ENCODE measurements around the gene C1QTNF5.

Gene C1QTNF5

DNA sequence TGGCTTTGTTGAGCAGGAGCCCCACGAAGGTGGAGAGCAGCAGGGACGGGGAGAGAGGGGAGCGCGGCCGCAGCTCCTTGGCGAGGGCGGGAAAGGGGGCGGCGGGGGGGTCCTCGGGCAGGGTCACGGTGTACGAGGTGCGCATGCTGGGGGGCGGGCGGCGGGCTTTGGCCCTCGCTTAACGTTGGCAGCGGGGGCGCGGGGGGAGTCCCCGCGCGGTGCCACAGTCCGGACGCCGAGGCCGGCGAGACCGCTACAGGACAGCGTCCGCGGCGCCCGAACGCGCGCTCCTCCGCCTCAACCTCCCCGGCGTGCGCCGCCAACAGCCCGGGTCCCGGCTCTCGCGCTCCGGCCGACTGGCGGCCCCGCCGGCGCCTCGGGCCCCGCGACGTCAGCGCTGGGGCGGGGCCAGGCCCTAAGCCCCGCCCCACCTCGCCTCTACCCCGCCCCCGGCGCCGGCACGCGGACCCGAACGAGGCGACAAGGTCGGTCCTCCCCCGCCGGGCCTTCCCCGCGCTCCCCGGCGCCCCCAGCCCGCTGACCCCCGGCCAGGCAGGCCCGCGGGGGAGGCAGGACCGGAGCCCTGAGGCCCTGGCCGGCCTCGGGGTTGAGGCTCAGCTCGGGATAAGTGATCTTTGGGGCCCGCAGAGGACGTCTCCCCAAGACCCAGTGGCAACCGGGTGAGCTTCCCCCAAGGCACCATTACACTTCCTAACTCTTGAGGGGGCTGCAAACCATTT lies 23.3 kb upstream of the C1QTNF5 start:
- H3K4me3 ChIP-seq (ENCODE audit: low read depth, low read length): peak overlapping the region; percentile 26
- TF ChIP-seq, protein P1, sequence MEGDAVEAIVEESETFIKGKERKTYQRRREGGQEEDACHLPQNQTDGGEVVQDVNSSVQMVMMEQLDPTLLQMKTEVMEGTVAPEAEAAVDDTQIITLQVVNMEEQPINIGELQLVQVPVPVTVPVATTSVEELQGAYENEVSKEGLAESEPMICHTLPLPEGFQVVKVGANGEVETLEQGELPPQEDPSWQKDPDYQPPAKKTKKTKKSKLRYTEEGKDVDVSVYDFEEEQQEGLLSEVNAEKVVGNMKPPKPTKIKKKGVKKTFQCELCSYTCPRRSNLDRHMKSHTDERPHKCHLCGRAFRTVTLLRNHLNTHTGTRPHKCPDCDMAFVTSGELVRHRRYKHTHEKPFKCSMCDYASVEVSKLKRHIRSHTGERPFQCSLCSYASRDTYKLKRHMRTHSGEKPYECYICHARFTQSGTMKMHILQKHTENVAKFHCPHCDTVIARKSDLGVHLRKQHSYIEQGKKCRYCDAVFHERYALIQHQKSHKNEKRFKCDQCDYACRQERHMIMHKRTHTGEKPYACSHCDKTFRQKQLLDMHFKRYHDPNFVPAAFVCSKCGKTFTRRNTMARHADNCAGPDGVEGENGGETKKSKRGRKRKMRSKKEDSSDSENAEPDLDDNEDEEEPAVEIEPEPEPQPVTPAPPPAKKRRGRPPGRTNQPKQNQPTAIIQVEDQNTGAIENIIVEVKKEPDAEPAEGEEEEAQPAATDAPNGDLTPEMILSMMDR (IDR thresholded peaks at IDR 0.05; ENCODE audit: low read depth, low read length, missing control alignments): no peak
- in situ Hi-C loops (cut with HindIII; ENCODE audit: low sequenced_read_pairs): loop anchor here (25.0 kb wide), 1 partner anchor 348 kb away; no protein-coding TSS in a partner anchor
- DNase-seq (ENCODE audit: low read depth): no peak

DNA sequence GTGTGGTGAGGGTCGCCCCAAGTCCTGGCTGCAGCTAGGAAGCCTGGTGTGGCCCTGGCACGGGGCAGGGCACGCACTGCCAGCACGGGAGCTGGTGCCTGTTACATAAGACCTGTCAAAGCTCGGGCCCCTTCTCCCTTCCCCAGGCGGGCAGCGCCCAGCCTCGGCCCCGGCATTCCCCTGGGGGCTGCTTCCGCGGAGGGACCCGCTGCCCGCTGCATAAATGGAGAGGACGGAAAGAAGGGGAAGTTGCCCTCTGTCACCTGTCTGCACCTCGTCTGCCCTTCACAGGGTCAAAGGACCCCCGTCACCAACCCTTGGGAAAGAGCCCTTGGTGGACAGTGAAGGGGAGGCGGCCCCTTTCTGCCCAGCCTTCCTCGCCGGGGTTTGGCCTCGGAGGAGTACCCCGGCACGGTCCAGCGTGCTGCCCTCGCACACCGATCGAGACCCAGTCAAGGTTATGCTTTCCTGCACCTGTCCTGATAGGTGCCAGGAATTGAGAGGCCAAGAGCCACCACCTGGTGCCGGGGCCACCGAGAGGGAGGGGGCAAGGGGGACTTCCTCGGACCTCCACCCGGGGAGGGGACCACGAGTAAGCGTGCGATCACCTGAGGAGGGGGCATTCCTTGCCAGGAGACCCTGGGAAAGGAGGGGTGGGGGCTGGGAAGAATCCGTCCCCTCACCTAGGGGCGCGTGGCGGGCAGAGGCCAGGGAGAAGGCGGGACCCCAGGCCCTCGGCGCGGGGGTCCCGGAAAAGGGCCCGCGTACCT lies 22.6 kb upstream of the C1QTNF5 start:
- peak overlapping the region; percentile 26 for H3K4me3 ChIP-seq (ENCODE audit: low read depth, low read length)
- in situ Hi-C loops (cut with HindIII; ENCODE audit: low sequenced_read_pairs): loop anchor here (25.0 kb wide), 1 partner anchor 349 kb away; no protein-coding TSS in a partner anchor
- no peak for DNase-seq (ENCODE audit: low read depth)
- TF ChIP-seq, protein P1 (IDR thresholded peaks at IDR 0.05; ENCODE audit: low read depth, low read length, missing control alignments): no peak

DNA sequence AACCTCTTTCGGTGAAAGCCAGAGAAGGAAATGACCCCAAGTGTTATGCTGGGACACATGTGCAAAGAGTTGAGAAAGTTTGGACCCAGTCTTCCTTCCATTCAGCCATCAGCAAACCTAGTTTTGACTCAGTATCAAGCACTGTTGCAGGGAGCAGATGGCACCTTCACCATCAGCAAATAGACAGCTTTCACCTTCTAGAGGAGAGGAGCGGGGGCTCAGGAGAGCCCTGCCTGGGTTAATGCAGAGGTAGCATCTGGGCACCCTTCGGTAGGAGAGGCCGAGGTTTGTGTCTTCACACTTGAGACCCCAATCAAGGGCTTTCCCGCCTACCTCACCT lies 22.0 kb upstream of the C1QTNF5 start:
- TF ChIP-seq, protein P1 (IDR thresholded peaks at IDR 0.05; ENCODE audit: low read depth, low read length, missing control alignments): no peak
- DNase-seq (ENCODE audit: low read depth): no peak
- H3K4me3 ChIP-seq (ENCODE audit: low read depth, low read length): no peak overlapping the region
- in situ Hi-C loops (cut with HindIII; ENCODE audit: low sequenced_read_pairs): loop anchor here (25.0 kb wide), 1 partner anchor 350 kb away; no protein-coding TSS in a partner anchor

DNA sequence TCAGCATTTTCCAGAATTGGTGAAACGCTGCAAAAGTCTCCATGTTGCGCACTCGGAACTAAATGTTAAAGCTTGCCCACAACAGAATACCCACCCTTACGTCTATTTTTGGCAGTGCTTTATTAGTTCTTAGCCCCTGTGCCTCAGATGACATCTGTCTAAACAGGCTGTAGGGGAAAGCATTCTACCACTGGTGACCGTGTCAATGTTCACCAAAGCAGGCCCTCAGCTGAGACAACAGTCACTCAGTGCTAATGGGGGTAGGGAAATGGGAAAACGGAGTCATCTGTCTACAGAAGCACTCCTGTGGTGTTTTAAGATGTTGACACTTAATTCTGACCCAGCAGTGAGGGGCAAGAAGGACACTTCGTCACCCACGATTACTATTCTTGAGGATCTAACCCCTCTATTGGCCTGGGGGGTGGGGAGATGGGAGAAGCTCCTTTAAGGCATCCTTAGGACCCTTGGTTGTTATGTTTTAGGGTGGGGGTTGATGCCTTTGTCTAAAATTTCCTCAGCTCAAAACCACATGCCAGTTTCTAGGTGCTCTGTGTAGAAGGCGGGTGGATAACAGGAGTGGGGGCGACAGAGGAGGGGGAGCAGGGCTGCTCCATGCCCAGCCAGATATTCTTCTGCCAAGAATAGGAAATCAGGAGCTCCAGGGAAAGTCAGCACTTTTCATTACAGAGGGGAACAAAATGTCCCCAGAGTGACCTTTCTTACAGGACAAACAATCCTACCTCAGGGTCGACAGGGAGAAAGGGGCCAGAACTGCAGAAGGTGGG lies 21.4 kb upstream of the C1QTNF5 start:
- no peak for DNase-seq (ENCODE audit: low read depth)

DNA sequence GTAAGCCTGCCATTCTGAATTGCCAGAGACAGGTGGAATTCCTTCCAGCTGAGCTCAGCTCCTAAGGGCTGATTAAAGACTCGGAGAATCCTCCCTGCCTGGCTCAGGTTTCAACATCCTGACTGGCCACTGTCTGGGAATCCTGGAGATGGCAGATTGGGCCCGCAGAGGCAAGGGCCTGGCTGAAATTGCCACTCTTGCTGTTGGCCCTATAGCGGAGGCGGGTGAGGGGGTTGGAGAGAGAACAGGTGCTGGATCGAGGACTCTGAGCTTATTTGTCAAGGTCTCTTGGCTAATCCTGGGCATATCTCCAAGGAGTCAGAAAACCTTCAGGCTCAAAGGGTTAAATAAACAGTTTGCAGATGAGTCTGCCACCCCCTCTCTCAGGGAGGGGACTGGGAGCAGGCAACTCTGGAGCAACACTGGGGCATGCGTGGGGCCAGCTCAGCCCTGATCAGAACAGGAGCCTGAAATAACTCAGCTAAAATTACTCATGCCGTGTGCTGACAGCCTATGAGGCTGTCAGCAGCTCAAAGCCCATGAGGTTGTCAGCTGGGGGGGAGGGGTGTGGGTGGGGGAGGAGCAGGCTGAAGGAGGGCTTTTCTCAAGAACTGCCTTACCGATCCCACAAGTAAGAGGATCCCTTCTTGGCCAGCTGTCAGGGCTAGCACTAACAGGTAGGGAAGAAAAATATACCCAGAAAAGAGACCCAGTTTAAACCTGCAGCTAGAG lies 20.5 kb upstream of the C1QTNF5 start:
- H3K4me3 ChIP-seq (ENCODE audit: low read depth, low read length): no peak overlapping the region
- no peak for DNase-seq (ENCODE audit: low read depth)
- in situ Hi-C loops (cut with HindIII; ENCODE audit: low sequenced_read_pairs): loop anchor here (25.0 kb wide), 1 partner anchor 351 kb away; no protein-coding TSS in a partner anchor
- TF ChIP-seq, protein P1 (IDR thresholded peaks at IDR 0.05; ENCODE audit: low read depth, low read length, missing control alignments): no peak

More for the DNA sequence above, 21.4 kb upstream of the C1QTNF5 start:
- TF ChIP-seq, protein P1 (IDR thresholded peaks at IDR 0.05; ENCODE audit: low read depth, low read length, missing control alignments): no peak
- H3K4me3 ChIP-seq (ENCODE audit: low read depth, low read length): no peak overlapping the region
- in situ Hi-C loops (cut with HindIII; ENCODE audit: low sequenced_read_pairs): loop anchor here (25.0 kb wide), 1 partner anchor 350 kb away; no protein-coding TSS in a partner anchor
